ENCODE results near the gene FOXN1. TPM values are rescaled to one million over a fixed set of nuclear protein-coding genes. Genes with fewer than 3 reads are reported as not detected.
A peak's percentile ranks its signal among the peaks of the same experiment; 100 is the strongest.

FOXN1 gene
- total RNA-seq, 1 donor from 2014 or later, result not detected

DNA sequence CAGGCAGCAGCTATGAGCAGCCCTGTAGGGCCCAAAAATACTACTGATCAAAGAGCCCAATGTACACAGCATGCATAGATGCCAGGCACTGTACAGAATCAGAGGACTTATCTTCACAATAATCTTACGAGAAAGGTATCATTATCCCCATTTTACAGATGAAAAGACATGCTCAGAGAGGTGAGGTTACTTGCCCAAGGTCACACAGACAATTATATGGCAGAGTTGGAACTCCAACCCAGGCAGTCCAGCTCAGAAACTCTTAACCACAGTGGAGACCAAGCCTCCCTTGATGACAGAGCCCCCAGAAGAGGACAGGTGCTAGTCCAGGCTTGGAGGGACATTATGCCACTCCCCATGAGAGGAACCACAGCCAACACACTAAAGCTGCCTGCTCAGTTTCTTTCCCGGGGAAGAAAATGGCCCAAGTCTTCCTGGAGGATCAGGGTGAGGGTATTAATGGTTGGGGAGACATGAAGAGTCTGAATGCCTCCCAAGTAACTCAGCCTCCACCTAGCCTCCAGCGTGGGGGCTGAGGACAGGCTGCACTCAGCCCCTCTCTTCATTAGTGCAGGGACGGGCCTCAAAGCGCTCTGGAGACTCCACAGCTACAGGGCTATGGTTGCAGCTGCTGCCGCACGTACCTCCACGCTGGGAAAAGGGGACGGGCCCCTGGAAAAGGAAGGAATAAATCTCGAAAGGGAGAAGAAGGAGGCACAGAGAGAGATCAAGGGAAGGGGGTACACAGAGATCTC is 45.5 kb downstream of the FOXN1 start:
- Histone ChIP-seq H4K20me1 (ENCODE audit: low read depth) (peaks cover 43% of the 10 kb centered on the region), H3K36me3 (no peaks in the 10 kb centered on the region), H3K4me2 (peak overlapping the region; percentile 83), H3K27me3 (no peaks in the 10 kb centered on the region), H3K4me3 (peak overlapping the region; percentile 90), H3K27ac (no peak overlapping the region), H3K79me2 (ENCODE audit: low read depth) (peaks cover 10% of the 10 kb centered on the region), H3K9me3 (ENCODE audit: low read depth) (no peaks in the 10 kb centered on the region), H3K4me1 (peaks cover 40% of the 10 kb centered on the region), H2AFZ (replicated peaks) (no peak overlapping the region), H3K9ac (peak overlapping the region; percentile 81), H3F3A (ENCODE audit: low read depth) (peaks cover 25% of the 10 kb centered on the region)
- no peaks in the 10 kb centered on the region for H3K9me3 Mint-ChIP-seq
- peaks cover 41% of the 10 kb centered on the region for H3K4me1 Mint-ChIP-seq
- H3K4me3 Mint-ChIP-seq, result peak overlapping the region; percentile 97
- DNase-seq (ENCODE audit: low spot score), result peak; percentile 40
- H3K27me3 Mint-ChIP-seq (ENCODE audit: insufficient read depth, low read depth), result peaks cover 3% of the 10 kb centered on the region
- H3K36me3 Mint-ChIP-seq, result peaks cover 22% of the 10 kb centered on the region
- peak overlapping the region; percentile 87 for H3K27ac Mint-ChIP-seq
- TF ChIP-seq EZH2phosphoT487 (IDR thresholded peaks at IDR 0.05) (no peak), EZH2 (IDR thresholded peaks at IDR 0.05) (no peak), CTCF (IDR thresholded peaks at IDR 0.05) (no peak)

DNA sequence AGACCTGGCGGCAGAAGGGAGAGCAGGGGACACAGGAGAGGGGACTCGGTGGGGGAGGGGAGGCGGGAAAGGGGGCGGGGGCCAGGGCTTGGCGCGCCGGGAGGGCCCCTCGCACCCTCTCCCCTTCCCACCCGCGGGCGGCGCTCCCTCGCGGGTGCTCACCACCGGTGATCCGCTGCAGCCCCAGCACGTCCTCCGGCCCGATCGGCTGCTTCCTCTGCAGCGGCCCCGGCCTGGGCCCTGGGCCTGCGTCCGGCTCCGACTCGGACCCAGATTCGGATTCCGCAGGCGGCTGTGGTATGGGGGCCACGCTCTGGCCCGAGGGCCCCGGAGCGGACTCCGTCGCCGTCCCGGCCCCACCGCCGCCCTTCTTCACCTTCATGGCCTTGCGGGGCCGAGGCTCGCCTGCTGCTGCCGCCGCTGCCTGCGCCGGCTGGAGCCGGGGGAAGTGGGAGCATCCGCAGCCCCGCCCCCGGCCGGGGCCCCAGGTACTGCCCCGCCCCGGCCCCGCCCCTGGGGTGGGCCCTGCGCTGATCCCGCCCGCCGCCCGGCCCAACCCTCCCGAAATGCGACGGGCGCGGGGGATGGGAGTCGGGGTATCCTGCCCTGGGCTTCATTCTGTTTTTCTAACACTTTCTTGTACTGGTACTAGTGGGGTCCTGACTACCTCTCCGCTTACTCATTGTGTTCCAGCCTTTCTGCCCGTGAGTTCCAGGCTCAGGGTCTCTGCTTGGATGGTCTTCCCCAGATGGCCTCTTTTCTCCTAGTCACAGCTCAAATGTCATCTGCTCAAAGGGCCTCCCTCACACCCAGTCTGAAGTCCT is 46.2 kb downstream of the FOXN1 start, which contains the start of gene UNC119:
Gene UNC119, minus strand, starts transcription at position 449 of the 824 bp plus-strand sequence. Its CDS starts 67 bp downstream, at position 382.
- peaks cover 25% of the 10 kb centered on the region for H3F3A ChIP-seq (ENCODE audit: low read depth)
- H3K27ac ChIP-seq, result no peak within 1 kb of the TSS
- peaks cover 26% of the 10 kb centered on the region for H3K36me3 Mint-ChIP-seq
- H2AFZ ChIP-seq (replicated peaks), result peak within 1 kb of the TSS; percentile 87
- TF ChIP-seq EZH2 (IDR thresholded peaks at IDR 0.05) (no peak), CTCF (IDR thresholded peaks at IDR 0.05) (no peak), EZH2phosphoT487 (IDR thresholded peaks at IDR 0.05) (no peak)
- no peaks in the 10 kb centered on the region for H3K9me3 Mint-ChIP-seq
- peak within 1 kb of the TSS; percentile 83 for H3K4me2 ChIP-seq
- peak within 1 kb of the TSS; percentile 90 for H3K4me3 ChIP-seq
- H3K4me1 ChIP-seq, result peaks cover 40% of the 10 kb centered on the region
- H3K4me3 Mint-ChIP-seq, result peak within 1 kb of the TSS; percentile 97
- peaks cover 10% of the 10 kb centered on the region for H3K79me2 ChIP-seq (ENCODE audit: low read depth)
- peak; percentile 95 for DNase-seq (ENCODE audit: low spot score)
- H4K20me1 ChIP-seq (ENCODE audit: low read depth), result peaks cover 43% of the 10 kb centered on the region
- H3K27ac Mint-ChIP-seq, result peak within 1 kb of the TSS; percentile 87
- H3K27me3 Mint-ChIP-seq (ENCODE audit: insufficient read depth, low read depth), result peaks cover 3% of the 10 kb centered on the region
- H3K9me3 ChIP-seq (ENCODE audit: low read depth), result no peaks in the 10 kb centered on the region
- H3K9ac ChIP-seq, result peak within 1 kb of the TSS; percentile 81
- no peaks in the 10 kb centered on the region for H3K36me3 ChIP-seq
- H3K4me1 Mint-ChIP-seq, result peaks cover 41% of the 10 kb centered on the region
- no peaks in the 10 kb centered on the region for H3K27me3 ChIP-seq

DNA sequence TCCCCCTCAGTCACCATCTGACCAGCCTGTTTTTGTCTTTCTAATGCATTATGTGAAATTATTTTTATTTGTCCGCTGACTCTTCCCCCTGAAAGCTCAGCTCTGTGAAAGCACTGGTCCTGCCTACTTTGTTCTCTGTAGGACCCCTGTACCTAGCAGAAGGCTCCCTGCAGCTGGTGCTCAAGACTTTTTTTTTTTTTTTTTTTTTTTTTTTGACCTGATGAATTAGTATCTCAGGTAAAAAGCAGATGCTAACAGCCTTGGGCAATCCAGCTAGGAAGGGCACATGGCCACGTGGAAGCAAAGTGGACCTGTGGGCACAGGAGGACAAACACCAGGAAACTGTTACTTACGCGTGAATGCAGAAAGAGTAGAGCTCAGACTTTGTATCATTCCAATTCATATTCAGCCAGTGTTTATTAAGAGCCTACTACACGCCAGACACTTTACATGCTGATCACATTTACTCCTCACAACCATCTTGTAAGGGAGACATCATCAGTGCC is 46.9 kb downstream of the FOXN1 start:
- no peak overlapping the region for H3K9ac ChIP-seq
- peak overlapping the region; percentile 83 for H3K4me2 ChIP-seq
- H3K4me1 Mint-ChIP-seq, result peaks cover 36% of the 10 kb centered on the region
- H4K20me1 ChIP-seq (ENCODE audit: low read depth), result peaks cover 38% of the 10 kb centered on the region
- H3K27ac ChIP-seq, result no peak overlapping the region
- peaks cover 10% of the 10 kb centered on the region for H3K79me2 ChIP-seq (ENCODE audit: low read depth)
- H3K4me3 ChIP-seq, result peak overlapping the region; percentile 90
- no peaks in the 10 kb centered on the region for H3K9me3 Mint-ChIP-seq
- H2AFZ ChIP-seq (replicated peaks), result no peak overlapping the region
- peaks cover 25% of the 10 kb centered on the region for H3F3A ChIP-seq (ENCODE audit: low read depth)
- no peak overlapping the region for H3K27ac Mint-ChIP-seq
- H3K4me3 Mint-ChIP-seq, result peak overlapping the region; percentile 90
- no peaks in the 10 kb centered on the region for H3K27me3 ChIP-seq
- H3K36me3 ChIP-seq, result no peaks in the 10 kb centered on the region
- H3K27me3 Mint-ChIP-seq (ENCODE audit: insufficient read depth, low read depth), result peaks cover 3% of the 10 kb centered on the region
- no peaks in the 10 kb centered on the region for H3K9me3 ChIP-seq (ENCODE audit: low read depth)
- H3K36me3 Mint-ChIP-seq, result peaks cover 26% of the 10 kb centered on the region
- peaks cover 40% of the 10 kb centered on the region for H3K4me1 ChIP-seq
- DNase-seq (ENCODE audit: low spot score), result no peak
- TF ChIP-seq CTCF (IDR thresholded peaks at IDR 0.05), result no peak
- TF ChIP-seq EZH2phosphoT487 (IDR thresholded peaks at IDR 0.05), result no peak
- no peak for TF ChIP-seq EZH2 (IDR thresholded peaks at IDR 0.05)
